ENCODE results near the gene CHAC1.
"Not testable (repeated sequence)": the region's sequence is repeated elsewhere in the genome, so short reads cannot be mapped to it uniquely, and the experiment has no call there.

The CHAC1 gene

GRCh38 chr15:40958723-40959122, 5.5 kb downstream of the CHAC1 start:
- no peak for DNase-seq

GRCh38 chr15:40959331-40960141, 6.3 kb downstream of the CHAC1 start:
- no peak for DNase-seq

- DNase-seq: no peak
Observed at GRCh38 chr15:40960151-40960885, 7.0 kb downstream of the CHAC1 start.

- no peak for DNase-seq
Observed at GRCh38 chr15:40960925-40961324, 7.7 kb downstream of the CHAC1 start.

- DNase-seq: not testable (repeated sequence)
Observed at GRCh38 chr15:40961740-40962139, 8.5 kb downstream of the CHAC1 start.

DNA sequence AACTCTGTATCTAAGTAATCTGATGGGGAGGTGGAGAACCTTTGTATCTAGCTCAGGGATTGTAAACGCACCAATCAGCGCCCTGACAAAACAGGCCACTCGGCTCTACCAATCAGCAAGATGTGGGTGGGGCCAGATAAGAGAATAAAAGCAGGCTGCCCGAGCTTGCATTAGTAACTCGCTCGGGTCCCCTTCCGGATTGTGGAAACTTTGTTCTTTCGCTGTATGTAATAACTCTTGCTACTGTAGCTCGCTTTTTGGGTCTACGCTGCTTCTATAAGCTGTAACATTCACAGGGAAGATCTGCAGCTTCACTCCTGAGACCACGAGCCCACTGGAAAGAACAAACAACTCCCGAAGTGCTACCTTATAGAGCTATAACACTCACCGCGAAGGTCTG, 9.0 kb downstream of the CHAC1 start:
- not testable (repeated sequence) for DNase-seq

DNA sequence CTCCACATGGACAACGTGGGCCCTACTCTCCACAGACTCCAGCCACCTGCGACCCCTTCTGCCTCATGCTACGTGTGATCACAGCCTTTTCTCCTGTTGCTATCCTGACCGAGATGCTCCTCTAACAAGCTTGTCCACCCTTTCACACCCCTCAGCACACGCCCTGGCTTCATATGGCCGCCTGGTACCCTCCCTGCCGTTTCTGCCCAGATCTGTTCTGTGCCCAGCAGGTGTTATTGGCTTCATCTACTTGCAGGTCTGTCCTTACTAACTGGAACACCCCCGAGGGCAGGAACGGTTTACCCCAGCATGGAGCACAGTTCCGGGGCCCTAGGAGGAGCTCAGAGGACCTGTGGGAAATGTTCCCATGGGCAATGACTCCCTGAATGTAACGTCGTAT, 9.9 kb downstream of the CHAC1 start:
- no peak for DNase-seq

DNA sequence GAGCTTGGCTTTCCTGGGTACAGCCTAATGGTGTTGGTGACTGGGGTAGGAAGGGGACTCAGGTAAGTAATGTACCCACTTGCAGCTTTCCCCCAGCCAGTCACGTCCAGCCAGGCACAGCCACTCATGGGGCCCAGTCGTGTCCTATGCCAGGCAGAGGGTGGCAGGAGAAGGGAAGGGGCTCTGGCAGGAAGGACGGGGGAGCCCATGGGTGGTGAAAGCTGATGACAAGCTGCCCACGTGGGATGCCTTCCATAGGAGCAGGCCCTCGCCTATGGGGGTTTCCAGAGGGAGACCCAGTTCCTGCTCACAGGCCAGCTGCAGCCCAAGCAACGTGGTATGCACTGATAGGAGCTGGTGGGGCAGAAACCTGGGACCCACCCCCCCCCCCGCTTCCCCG, 10.7 kb downstream of the CHAC1 start:
- no peak for DNase-seq

GRCh38 chr15:40964634-40965033, 11.4 kb downstream of the CHAC1 start:
- DNase-seq: no peak

DNA sequence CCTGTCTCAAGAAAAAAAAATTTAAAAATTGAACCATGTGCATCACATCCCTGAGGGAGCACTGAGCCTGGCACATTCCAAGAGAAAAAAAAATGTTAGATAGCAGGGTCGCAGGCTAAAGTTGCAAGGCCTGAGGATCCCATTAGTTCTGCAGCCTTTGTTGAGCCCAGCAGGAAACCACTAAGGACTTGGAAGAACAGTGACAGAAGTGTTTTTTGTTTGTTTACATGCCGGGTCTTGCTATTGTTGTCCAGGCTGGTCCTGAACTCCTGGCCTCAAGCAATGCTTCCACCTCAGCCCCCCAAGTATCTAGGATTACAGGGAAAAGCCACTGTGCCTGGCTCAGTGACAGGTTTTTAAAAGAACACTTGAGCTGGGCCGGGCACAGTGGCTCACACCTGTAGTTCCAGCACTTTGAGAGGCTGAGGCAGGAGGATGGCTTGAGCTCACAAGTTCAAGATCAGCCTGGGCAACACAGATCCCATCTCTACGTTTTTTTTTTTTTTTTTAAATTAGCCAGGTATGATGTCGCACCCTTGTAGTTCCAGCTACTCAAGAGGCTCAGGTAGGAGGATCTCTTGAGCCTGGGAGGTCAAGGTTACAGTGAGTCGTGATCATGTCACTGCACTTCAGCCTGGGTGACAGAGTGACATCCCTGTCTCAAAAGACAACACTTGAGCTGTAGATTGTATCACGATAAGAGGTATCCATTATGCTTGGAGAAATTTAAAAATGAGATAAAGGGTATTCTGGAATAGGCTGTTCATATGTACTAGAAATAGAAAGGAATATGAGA, 15.2 kb downstream of the CHAC1 start:
- DNase-seq: no peak

- no peak for DNase-seq
Observed at GRCh38 chr15:40969363-40969762, 16.1 kb downstream of the CHAC1 start.

GRCh38 chr15:40974879-40975278, 21.6 kb downstream of the CHAC1 start:
- DNase-seq: no peak

GRCh38 chr15:40976819-40977218, 23.5 kb downstream of the CHAC1 start:
- DNase-seq: no peak

- no peak for DNase-seq
Observed at GRCh38 chr15:40978141-40978540, 24.9 kb downstream of the CHAC1 start.

DNA sequence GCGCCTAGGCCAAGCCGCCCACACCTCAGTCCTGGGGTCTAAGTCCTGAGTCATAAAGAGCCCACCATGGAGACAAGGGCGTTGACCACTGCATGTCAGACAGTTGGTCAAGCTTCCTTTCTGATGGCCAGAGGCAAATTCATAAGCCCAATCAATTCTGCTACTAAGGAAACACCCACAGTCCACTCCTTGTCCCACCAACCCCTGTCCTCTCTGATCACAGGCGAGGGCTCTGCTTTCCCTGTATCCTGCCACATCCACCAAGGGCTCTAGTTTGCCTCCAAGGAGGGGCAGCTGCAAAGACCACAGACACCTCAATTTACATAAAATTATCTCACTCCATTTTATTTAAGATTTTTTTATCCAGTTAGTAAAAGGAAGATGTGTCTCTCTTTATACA, 25.3 kb downstream of the CHAC1 start:
- no peak for DNase-seq

DNA sequence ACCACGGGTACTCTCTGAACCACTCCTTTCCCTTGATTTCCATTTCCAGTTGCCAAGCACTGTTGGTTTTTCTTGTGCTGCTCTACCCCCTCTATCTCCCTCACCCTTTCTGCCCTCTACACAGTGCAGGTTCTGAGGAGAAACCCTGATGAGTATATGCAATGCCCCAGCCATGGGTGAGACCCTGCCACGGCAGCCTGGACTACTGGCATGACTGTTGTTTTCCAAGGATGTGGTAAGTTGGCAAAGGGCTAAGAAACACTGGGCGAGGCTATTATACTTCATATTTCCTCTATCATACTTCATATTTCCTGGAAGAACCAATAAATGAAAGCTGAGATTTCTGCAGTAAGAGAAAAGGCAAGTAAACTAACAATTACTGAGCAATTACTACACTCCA, 27.9 kb downstream of the CHAC1 start:
- DNase-seq: no peak

- DNase-seq: no peak
Observed at GRCh38 chr15:40982855-40983254, 29.6 kb downstream of the CHAC1 start.

GRCh38 chr15:40984406-40984805, 31.1 kb downstream of the CHAC1 start:
- no peak for DNase-seq

DNA sequence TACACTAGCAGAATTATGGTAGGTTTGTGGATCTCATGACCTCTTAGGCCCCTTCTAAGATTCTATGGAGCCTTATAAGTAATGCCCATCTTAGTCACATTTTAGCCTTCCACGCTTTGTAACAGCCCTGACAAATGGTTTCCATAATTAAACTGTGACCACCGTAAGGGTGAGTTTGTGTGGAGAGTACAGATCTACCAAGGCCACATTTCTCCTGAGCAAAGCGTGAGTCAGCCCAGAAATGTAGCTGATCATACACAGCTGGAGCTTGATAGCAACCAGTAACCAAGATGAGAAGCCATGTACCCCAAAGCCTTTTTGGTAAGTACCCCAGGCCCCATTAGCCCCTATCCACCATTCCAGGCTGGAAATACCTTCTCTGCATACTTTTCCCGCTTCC, 31.7 kb downstream of the CHAC1 start:
- no peak for DNase-seq

DNA sequence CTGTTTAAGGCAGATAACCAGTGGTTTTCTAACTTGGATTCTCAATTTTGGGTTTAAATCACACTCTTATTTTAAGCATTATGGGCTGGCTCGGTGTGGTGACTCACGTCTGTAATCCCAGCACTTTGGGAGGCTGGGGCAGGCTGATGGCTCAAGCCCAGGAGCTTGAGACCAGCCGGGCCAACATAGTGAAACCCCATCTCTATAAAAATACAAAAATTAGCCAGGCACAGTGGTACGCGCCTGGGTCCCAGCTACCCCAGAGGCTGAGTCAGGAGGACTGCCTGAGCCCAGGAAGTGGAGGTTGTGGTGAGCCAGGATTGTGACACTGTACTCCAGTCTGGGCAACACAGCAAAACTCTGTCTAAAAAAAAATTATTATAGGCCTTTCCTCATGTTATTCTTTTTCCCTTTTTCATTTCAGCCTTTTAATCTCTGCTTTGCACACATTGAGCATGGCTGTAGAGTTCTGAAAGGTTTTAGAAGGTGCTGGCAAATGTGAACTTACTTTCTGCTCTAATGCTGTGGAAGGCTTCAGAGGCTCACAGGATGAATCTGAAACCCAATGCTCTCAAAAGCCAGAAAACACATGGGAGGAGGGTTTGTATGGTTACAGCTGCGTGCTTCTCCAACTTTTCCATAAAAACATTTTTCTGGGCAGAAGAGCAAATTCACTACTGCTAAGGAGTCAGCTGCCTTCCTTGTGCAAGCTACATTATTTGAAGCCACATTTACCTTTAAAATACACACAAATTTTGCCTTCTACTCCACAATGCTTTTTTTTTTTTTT, 32.5 kb downstream of the CHAC1 start:
- no peak for DNase-seq

- no peak for DNase-seq
Observed at GRCh38 chr15:40986820-40987219, 33.5 kb downstream of the CHAC1 start.

DNA sequence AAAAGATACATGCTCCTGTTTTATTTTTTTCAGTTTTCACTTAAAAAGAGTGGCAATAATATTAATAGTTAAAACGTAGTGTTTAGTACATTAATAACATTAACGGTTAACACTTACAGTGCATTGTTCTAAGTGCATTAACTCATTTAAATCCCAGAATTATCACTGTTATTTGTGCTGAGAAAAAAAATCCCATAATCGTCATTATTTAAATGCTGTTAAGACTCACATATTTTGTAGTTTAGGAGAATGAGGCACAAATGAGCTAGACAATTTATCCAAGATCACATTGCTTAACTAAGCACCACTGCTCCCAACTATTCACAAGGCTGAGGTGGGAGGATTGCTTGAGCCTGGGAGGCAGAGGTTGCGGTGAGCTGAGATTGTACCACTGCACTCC, 34.9 kb downstream of the CHAC1 start:
- no peak for DNase-seq

DNA sequence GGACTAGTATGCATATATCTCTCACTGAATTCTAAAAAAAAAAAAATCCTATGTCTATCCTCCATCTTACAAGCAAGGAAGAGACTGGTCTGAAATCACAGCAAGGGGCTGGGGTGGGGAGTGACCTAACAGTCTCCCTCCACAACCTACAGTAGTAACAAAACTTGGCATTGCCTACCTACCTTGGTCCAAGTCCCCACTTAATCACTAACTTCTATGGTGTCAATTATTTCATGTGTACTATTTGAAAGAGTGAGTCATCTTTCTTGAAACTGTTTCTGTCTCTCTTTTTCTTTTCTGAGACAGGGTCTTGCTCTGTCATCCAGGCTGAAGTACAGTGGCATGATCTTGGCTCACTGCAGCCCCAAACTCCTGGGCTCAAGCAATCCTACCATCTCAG, 36.8 kb downstream of the CHAC1 start:
- no peak for DNase-seq
